Lower leg skin (tissue), 4 donors: Measurements from ENCODE around the gene SCYGR6. TPM values are rescaled to one million over a fixed set of nuclear protein-coding genes. Genes with fewer than 3 reads are reported as not detected.
"Not testable (repeated sequence)": the region's sequence is repeated elsewhere in the genome, so short reads cannot be mapped to it uniquely, and the experiment has no call there.

ENCODE experiments used
- DNase-seq, 2 donors: peaks; one replicate each; pipeline ENCODE4 v3.0.0-alpha.2; 2019; ENCODE audit warnings: low spot score in 2 of 2
- H3K4me3 ChIP-seq: fragments of 200-600 bp; sonication (generic); 2 replicates; pipeline ENCODE4 v1.5.1; 2017; ENCODE audit warnings: mild to moderate bottlenecking, low read depth; ENCODE audit not compliant: poor library complexity, severe bottlenecking
- CTCF ChIP-seq, 3 donors: fragments of 450-650 bp; IDR thresholded peaks; one replicate each; pipeline ENCODE4 v1.5.1; 2016; ENCODE audit warnings: antibody characterized with exemption in 3 of 3, mild to moderate bottlenecking in 3 of 3, moderate library complexity in 2 of 3
- POLR2A ChIP-seq, 2 donors: fragments of 450-650 bp; IDR thresholded peaks; one replicate each; pipeline ENCODE4 v1.6.1; 2016 to 2017; ENCODE audit warnings: antibody characterized with exemption in 2 of 2, mild to moderate bottlenecking in 1 of 2, moderate library complexity in 1 of 2
- WGBS, 2 donors: methylation state at CpG; one replicate each; pipeline ENCODE4 v1.1.5; 2018; 5-methylcytosine and 5-hydroxymethylcytosine counted together
- intact Hi-C: fragments of 100-400 bp; cut with DNase I; formaldehyde crosslinking; loops from one replicate; pipeline ENCODE4 v1.15.0; 2023; ENCODE audit warnings: low total_unique reads
- total RNA-seq, 4 donors: library from RNA; depleted of rRNA; stranded (reverse); fragments of >200 nt; gene quantifications; one replicate each; pipeline ENCODE4 v1.1.0, GENCODE V29; 2016

The SCYGR6 gene
- total RNA-seq, 4 donors from 2014 or later: 22.9 TPM; not detected in 3

GRCh38 chr2:227766373-227766883 is 41.9 kb upstream of the SCYGR6 start:
- H3K4me3 ChIP-seq: no peak overlapping the region

GRCh38 chr2:227765788-227766372 is 41.3 kb upstream of the SCYGR6 start:
- no peak overlapping the region for H3K4me3 ChIP-seq
- intact Hi-C loops: loop anchor here (10.0 kb wide), 1 partner anchor 361 kb away; no protein-coding TSS in a partner anchor
- DNase-seq: no peak
- 65 to 68% methylated on average over 4 of the region's 4 CpGs for WGBS, 2 donors
- TF ChIP-seq POLR2A (IDR thresholded peaks at IDR 0.05): no peak
- TF ChIP-seq CTCF (IDR thresholded peaks at IDR 0.05): no peak

More at GRCh38 chr2:227766373-227766883, 41.9 kb upstream of the SCYGR6 start:
- DNase-seq: peak; percentile 59 to 95
- TF ChIP-seq CTCF (IDR thresholded peaks at IDR 0.05) (peak in 1 of 3 donors; percentile 7), POLR2A (IDR thresholded peaks at IDR 0.05) (no peak)
- intact Hi-C loops: loop anchor here (10.0 kb wide), 1 partner anchor 362 kb away; no protein-coding TSS in a partner anchor
- 27 to 28% methylated on average over 11 of the region's 11 CpGs for WGBS, 2 donors

GRCh38 chr2:227761740-227762476 is 37.4 kb upstream of the SCYGR6 start:
- H3K4me3 ChIP-seq: no peak overlapping the region
- TF ChIP-seq POLR2A (IDR thresholded peaks at IDR 0.05) (no peak), CTCF (IDR thresholded peaks at IDR 0.05) (no peak)
- intact Hi-C loops: loop anchor here (10.0 kb wide), 1 partner anchor 357 kb away; no protein-coding TSS in a partner anchor
- WGBS, 2 donors: 77 to 78% methylated on average over 6 of the region's 6 CpGs
- DNase-seq: no peak

GRCh38 chr2:227759411-227760118 is 35.0 kb upstream of the SCYGR6 start:
- DNase-seq: peak in 1 of 2 donors; percentile 66
- TF ChIP-seq POLR2A (IDR thresholded peaks at IDR 0.05) (no peak), CTCF (IDR thresholded peaks at IDR 0.05) (no peak)
- H3K4me3 ChIP-seq: no peak overlapping the region
- intact Hi-C loops: loop anchor here (10.0 kb wide), 1 partner anchor 355 kb away; no protein-coding TSS in a partner anchor
- 59 to 67% methylated on average over 13 of the region's 13 CpGs for WGBS, 2 donors

- DNase-seq, H3K4me3 ChIP-seq, intact Hi-C loops: not testable (repeated sequence)
- 68 to 69% methylated on average over 4 of the region's 4 CpGs for WGBS, 2 donors
Measured at GRCh38 chr2:227756261-227756660, 31.7 kb upstream of the SCYGR6 start.

- intact Hi-C loops: no loop called here
- peak in 1 of 2 donors; percentile 59 for DNase-seq
- TF ChIP-seq POLR2A (IDR thresholded peaks at IDR 0.05) (no peak), CTCF (IDR thresholded peaks at IDR 0.05) (no peak)
- H3K4me3 ChIP-seq: no peak overlapping the region
- 59 to 61% methylated on average over 6 of the region's 6 CpGs for WGBS, 2 donors
Measured at GRCh38 chr2:227748079-227748478, 23.5 kb upstream of the SCYGR6 start.
